Brain microvascular endothelial cell (primary cell): ENCODE results near the gene FBN1.
A peak's percentile ranks its signal among the peaks of the same experiment; 100 is the strongest.

Source experiments
- DNase-seq: peaks from one replicate; pipeline ENCODE4 v3.0.0-alpha.2; 2020
- H3K27ac ChIP-seq: fragments of 250-450 bp; sonication (Bioruptor Pico); 2 replicates; pipeline ENCODE4 v1.5.1; 2020; ENCODE audit warnings: mild to moderate bottlenecking, moderate library complexity
- H3K27me3 ChIP-seq: fragments of 250-450 bp; sonication (Bioruptor Pico); replicated peaks from 2 replicates; pipeline ENCODE4 v1.5.1; 2020; ENCODE audit warnings: mild to moderate bottlenecking
- H3K36me3 ChIP-seq: fragments of 250-450 bp; sonication (Bioruptor Pico); replicated peaks from 2 replicates; pipeline ENCODE4 v1.5.1; 2020; ENCODE audit warnings: mild to moderate bottlenecking
- H3K4me3 ChIP-seq: 2 replicates; pipeline ENCODE4 v1.5.1; 2011; ENCODE audit warnings: low read depth, mild to moderate bottlenecking, control low read depth, low read length, moderate library complexity
- in situ Hi-C: cut with HindIII; loops from 2 replicates; pipeline ENCODE4 v1.10.0; 2017; ENCODE audit warnings: low sequenced_read_pairs, low pct_ligation_motif_present
- TF ChIP-seq, protein P1 (sequence below): IDR thresholded peaks from 2 replicates; pipeline ENCODE4 v1.5.1; 2011; ENCODE audit warnings: low read depth, mild to moderate bottlenecking, moderate library complexity, low read length, control low read depth, inconsistent platforms; ENCODE audit errors: missing control alignments

FBN1 gene

DNA sequence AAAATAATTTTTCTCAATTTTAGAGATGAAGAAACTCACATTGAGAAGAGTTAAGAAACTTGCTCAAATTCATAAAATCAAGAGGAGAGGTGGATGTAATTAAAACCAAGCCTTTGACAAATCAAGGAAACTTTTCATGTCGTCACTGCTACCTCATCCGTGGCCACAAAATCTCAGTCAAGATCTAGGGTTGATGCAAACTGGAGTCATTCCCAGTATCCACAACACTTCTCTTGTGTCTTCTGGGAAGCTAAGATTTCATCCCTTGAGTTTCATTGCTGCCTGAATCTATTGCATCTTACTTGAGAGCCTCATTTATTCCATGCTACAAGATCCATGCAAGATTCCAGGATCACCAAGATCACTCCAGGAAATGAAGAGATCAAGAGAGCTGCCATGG, 5.4 kb upstream of the FBN1 start:
- H3K4me3 ChIP-seq, result no peak overlapping the region
- no peak overlapping the region for H3K27ac ChIP-seq
- TF ChIP-seq, protein P1, sequence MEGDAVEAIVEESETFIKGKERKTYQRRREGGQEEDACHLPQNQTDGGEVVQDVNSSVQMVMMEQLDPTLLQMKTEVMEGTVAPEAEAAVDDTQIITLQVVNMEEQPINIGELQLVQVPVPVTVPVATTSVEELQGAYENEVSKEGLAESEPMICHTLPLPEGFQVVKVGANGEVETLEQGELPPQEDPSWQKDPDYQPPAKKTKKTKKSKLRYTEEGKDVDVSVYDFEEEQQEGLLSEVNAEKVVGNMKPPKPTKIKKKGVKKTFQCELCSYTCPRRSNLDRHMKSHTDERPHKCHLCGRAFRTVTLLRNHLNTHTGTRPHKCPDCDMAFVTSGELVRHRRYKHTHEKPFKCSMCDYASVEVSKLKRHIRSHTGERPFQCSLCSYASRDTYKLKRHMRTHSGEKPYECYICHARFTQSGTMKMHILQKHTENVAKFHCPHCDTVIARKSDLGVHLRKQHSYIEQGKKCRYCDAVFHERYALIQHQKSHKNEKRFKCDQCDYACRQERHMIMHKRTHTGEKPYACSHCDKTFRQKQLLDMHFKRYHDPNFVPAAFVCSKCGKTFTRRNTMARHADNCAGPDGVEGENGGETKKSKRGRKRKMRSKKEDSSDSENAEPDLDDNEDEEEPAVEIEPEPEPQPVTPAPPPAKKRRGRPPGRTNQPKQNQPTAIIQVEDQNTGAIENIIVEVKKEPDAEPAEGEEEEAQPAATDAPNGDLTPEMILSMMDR, result no peak
- H3K27me3 ChIP-seq, result no peaks in the 10 kb centered on the region
- H3K36me3 ChIP-seq, result no peaks in the 10 kb centered on the region
- DNase-seq, result no peak
- in situ Hi-C loops, result no loop called here

DNA sequence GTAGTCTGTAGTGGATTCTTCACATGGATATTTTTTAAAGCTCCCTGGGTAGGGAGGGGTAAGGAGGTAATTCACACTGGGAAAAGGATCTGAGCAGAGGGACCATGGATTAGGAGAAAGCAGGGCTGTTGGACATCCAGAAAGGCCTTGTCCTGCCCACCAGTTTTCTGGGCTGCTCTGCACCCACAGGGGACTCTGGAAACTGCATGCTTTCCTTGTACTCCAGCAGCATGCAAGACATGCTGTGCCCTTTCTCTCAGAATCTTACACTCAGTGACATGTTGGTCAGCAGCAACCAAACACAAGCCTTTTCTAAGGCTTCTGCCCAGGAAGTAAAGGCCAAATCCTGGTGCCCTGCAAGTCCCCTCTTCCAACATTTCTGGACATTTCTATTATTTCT, 2.5 kb upstream of the FBN1 start:
- Histone ChIP-seq H3K27ac (no peak overlapping the region), H3K4me3 (no peak overlapping the region), H3K27me3 (no peaks in the 10 kb centered on the region), H3K36me3 (peaks cover 24% of the 10 kb centered on the region)
- in situ Hi-C loops, result no loop called here
- TF ChIP-seq, protein P1, result peak; percentile 67
- DNase-seq, result no peak

DNA sequence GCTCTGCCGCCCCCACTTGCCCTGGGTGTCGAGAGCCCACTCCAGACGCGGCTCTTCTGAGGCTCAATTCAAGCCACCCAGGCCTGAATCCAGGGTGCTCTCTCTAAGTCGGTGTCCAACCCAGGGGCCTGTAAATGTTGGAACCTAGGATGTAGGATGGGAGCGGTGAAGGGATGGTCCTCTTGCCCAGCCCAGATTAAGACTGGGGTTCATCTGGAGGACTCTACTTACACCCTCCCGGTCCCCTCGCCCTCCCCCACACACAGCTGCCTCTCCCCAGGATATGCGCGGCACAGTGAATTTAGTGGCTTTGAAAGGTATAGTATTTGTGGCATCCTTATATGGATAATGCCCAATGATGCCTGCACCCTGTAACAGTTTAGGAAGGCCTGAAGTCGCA, 822 bp upstream of the FBN1 start:
- H3K4me3 ChIP-seq, result peak overlapping the region; percentile 97

DNA sequence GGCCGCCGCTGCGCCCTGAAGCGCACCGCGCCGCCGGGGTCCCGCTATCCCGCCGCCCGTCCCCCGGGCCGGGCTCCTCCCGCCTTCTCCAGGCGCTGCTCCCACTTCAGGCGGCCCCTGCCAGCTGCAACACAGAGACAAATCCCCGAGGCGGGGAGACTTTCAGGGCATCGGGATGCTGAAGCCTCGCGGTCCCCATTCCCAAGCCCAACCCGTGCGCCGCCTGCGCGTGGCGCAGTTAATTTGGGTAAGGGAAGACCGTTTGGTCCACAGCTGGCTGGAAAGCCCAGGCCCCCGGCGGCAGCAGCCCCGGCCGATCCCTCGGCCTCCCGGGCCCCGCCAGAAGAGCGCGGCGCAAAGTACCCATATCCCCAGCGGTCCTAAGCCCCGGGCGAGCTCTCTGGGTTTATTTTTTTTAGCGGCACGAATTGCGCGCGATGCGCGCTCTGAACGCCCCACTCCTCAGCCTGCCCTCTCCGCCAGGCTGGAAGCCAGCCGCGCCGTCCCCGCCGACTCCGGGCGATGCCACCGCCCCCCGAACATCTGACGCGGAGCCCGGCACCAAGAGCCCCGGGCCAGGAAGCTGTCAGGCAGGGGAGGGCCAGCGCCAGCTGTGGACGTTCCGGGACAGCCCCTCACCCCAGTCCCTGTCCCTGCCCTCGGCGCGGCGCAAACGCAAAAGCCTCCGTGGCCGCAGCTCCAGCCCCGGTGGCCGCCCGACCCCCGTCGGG, 517 bp downstream of the FBN1 start:
- no peak for DNase-seq
- in situ Hi-C loops, result no loop called here
- peak overlapping the region; percentile 97 for H3K4me3 ChIP-seq
- no peaks in the 10 kb centered on the region for H3K27me3 ChIP-seq
- H3K36me3 ChIP-seq, result peaks cover 48% of the 10 kb centered on the region
- H3K27ac ChIP-seq, result peak overlapping the region; percentile 98
- TF ChIP-seq, protein P1, result peak; percentile 19

More for the DNA sequence above, 822 bp upstream of the FBN1 start:
- DNase-seq, result no peak
- TF ChIP-seq, protein P1, result no peak
- H3K36me3 ChIP-seq, result peaks cover 39% of the 10 kb centered on the region
- no peaks in the 10 kb centered on the region for H3K27me3 ChIP-seq
- H3K27ac ChIP-seq, result peak overlapping the region; percentile 98
- in situ Hi-C loops, result no loop called here

DNA sequence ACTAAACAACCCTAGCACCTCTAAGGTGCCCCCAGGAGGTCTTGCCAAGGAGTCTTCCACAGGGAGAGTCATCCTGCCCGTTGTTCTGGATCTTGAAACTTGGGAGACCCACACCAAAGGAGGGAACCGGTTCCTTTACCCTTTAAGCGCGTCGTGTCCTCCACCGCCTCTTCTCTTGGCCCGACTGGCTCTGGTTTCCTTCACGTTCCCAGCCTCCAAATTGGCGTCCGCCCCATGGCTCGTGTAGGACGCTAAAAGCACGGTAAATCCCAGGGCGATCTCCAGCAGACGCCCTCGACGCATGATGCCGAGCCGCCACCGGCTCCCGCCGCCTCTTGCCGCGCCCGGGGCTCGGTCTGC, 1.1 kb downstream of the FBN1 start:
- Histone ChIP-seq H3K36me3 (peaks cover 52% of the 10 kb centered on the region), H3K4me3 (peak overlapping the region; percentile 97), H3K27ac (peak overlapping the region; percentile 98)

More for the DNA sequence above, 1.1 kb downstream of the FBN1 start:
- DNase-seq, result no peak
- TF ChIP-seq, protein P1, result no peak
- in situ Hi-C loops, result no loop called here
- no peaks in the 10 kb centered on the region for H3K27me3 ChIP-seq
